ENCODE results near the gene TMEM168. TPM values are rescaled to one million over a fixed set of nuclear protein-coding genes. Genes with fewer than 3 reads are reported as not detected.
A peak's percentile ranks its signal among the peaks of the same experiment; 100 is the strongest.

TMEM168 gene
- total and polyA plus RNA-seq, 4 donors: 7.8 to 58.2 (median 19.7) TPM

DNA sequence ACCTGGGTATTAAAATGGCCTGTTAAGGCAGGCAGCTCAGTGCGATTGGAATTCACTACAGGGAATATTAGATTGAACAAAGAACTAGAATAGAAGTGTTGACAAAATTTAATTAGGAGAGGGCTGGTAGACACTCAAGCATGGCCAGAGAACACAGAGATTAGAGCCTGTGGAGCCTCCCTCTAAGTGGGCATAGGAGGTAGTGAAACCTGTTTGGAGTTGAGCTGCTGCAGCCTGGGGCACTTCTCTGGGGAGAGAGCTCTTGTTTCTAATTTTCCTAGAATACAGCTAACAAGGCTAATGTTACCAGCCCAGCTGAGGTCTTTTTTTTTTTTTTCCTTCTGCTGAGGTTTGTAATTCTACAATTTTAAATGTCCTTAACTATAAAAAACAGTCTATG lies 46.4 kb downstream of the TMEM168 start:
- Histone ChIP-seq H3K9ac (ENCODE audit: insufficient read depth in 1 of 2, low read length in 2 of 2) (no peak overlapping the region), H3K4me1 (ENCODE audit: control insufficient read depth in 5 of 5, insufficient read depth in 5 of 5, low read length in 5 of 5) (peaks cover 0 to 4% (median 1%) of the 10 kb centered on the region in 5 donors), H3K27ac (ENCODE audit: low read depth in 1 of 2, low read length in 1 of 2) (no peak overlapping the region), H3K9me3 (ENCODE audit: control insufficient read depth in 4 of 4, insufficient read depth in 3 of 4, low read length in 3 of 4) (peaks cover 0 to 13% (median 0%) of the 10 kb centered on the region in 4 donors), H3K36me3 (ENCODE audit: control insufficient read depth in 4 of 4, insufficient read depth in 4 of 4, low read length in 4 of 4) (no peaks in the 10 kb centered on the region), H3K4me3 (no peak overlapping the region), H3K27me3 (ENCODE audit: control insufficient read depth in 3 of 3, insufficient read depth in 3 of 3, low read length in 2 of 3) (no peaks in the 10 kb centered on the region)
- no peak for ATAC-seq (ENCODE audit: insufficient read depth, low FRiP score)
- WGBS, 2 donors: 68 to 96% methylated on average over 1 of the region's 1 CpG
- TF ChIP-seq, protein P1, sequence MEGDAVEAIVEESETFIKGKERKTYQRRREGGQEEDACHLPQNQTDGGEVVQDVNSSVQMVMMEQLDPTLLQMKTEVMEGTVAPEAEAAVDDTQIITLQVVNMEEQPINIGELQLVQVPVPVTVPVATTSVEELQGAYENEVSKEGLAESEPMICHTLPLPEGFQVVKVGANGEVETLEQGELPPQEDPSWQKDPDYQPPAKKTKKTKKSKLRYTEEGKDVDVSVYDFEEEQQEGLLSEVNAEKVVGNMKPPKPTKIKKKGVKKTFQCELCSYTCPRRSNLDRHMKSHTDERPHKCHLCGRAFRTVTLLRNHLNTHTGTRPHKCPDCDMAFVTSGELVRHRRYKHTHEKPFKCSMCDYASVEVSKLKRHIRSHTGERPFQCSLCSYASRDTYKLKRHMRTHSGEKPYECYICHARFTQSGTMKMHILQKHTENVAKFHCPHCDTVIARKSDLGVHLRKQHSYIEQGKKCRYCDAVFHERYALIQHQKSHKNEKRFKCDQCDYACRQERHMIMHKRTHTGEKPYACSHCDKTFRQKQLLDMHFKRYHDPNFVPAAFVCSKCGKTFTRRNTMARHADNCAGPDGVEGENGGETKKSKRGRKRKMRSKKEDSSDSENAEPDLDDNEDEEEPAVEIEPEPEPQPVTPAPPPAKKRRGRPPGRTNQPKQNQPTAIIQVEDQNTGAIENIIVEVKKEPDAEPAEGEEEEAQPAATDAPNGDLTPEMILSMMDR (IDR thresholded peaks at IDR 0.05; ENCODE audit: control extremely low read depth, extremely low read depth): no peak
- peak; percentile 34 to 73 (median 46) for DNase-seq

- Histone ChIP-seq H3K4me3 (no peak overlapping the region), H3K4me1 (ENCODE audit: control insufficient read depth in 5 of 5, insufficient read depth in 5 of 5, low read length in 5 of 5) (peaks cover 0 to 4% (median 1%) of the 10 kb centered on the region in 5 donors), H3K36me3 (ENCODE audit: control insufficient read depth in 4 of 4, insufficient read depth in 4 of 4, low read length in 4 of 4) (no peaks in the 10 kb centered on the region), H3K27me3 (ENCODE audit: control insufficient read depth in 3 of 3, insufficient read depth in 3 of 3, low read length in 2 of 3) (no peaks in the 10 kb centered on the region), H3K9ac (ENCODE audit: insufficient read depth in 1 of 2, low read length in 2 of 2) (no peak overlapping the region), H3K9me3 (ENCODE audit: control insufficient read depth in 4 of 4, insufficient read depth in 3 of 4, low read length in 3 of 4) (peaks cover 0 to 18% (median 4%) of the 10 kb centered on the region in 4 donors), H3K27ac (ENCODE audit: low read depth in 1 of 2, low read length in 1 of 2) (no peak overlapping the region)
- WGBS, 2 donors: 85 to 95% methylated on average over 2 of the region's 2 CpGs
- ATAC-seq (ENCODE audit: insufficient read depth, low FRiP score) (no peak), DNase-seq (no peak)
- TF ChIP-seq, protein P1 (IDR thresholded peaks at IDR 0.05; ENCODE audit: control extremely low read depth, extremely low read depth): no peak
These were observed 49.5 kb downstream of the TMEM168 start for GRCh38 chr7:112740667-112741066.

- Histone ChIP-seq H3K27me3 (ENCODE audit: control insufficient read depth in 3 of 3, insufficient read depth in 3 of 3, low read length in 2 of 3) (no peaks in the 10 kb centered on the region), H3K36me3 (ENCODE audit: control insufficient read depth in 4 of 4, insufficient read depth in 4 of 4, low read length in 4 of 4) (no peaks in the 10 kb centered on the region), H3K4me3 (no peak overlapping the region), H3K9me3 (ENCODE audit: control insufficient read depth in 4 of 4, insufficient read depth in 3 of 4, low read length in 3 of 4) (peaks cover 0 to 21% (median 8%) of the 10 kb centered on the region in 4 donors), H3K27ac (ENCODE audit: low read depth in 1 of 2, low read length in 1 of 2) (no peak overlapping the region), H3K4me1 (ENCODE audit: control insufficient read depth in 5 of 5, insufficient read depth in 5 of 5, low read length in 5 of 5) (peaks cover 0 to 1% (median 0%) of the 10 kb centered on the region in 5 donors), H3K9ac (ENCODE audit: insufficient read depth in 1 of 2, low read length in 2 of 2) (no peak overlapping the region)
- no peak for ATAC-seq (ENCODE audit: insufficient read depth, low FRiP score)
- no peak for DNase-seq
- TF ChIP-seq, protein P1 (IDR thresholded peaks at IDR 0.05; ENCODE audit: control extremely low read depth, extremely low read depth): no peak
- 92 to 98% methylated on average over 3 of the region's 3 CpGs for WGBS, 2 donors
These were observed 50.6 kb downstream of the TMEM168 start for GRCh38 chr7:112739436-112740180.

Data from lung (tissue), 12 donors.